HG03025 (cell line): ENCODE measurements around the gene SAMD7.

Experiments
- ATAC-seq: cut with Tn5 transposase; IDR thresholded peaks from one replicate; pipeline ENCODE4 v1.9.1; 2021; ENCODE audit warnings: mild to moderate bottlenecking, moderate library complexity; ENCODE audit not compliant: unreplicated experiment, low FRiP score

Gene SAMD7

DNA sequence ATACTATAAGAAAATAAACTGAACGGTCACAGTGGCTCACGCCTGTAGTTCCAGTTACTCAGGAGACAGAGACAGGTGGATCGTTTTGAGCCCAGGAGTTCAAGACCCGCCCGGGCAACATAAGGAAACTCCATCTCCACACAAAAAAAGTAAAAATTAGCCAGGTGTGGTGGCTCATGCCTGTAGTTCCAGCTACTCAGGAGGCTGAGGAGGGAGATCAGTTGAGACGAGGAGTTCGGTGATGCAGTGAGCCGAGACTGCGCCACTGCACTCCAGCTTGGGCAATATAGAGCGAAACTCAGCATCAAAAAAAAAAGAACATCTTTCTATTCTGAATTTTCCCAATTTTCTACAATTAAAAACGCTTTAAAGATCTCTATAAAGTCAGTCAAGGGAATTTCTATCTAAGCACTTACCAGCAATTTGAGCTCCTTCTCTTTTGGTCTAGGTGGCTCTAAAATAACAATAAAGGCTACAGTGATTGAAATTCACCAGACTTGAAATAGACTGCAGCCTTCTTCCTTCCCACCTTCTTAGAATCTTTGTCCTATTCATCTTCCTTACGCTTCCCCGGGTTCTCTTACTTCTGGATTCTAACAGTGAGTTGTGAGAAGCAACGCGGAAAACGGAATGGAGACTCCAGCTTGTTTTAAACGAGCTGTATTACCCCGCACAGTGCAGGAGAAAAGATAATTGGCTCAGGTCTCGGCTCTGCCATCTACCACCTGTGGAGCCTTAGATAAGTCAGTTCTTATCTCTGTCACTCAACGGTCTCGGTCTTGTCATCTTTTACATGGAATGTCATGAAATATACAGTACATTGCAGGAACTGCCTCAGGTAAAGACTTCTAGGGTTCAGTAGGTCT, 54.4 kb downstream of the SAMD7 start:
- peak; percentile 23 for ATAC-seq

DNA sequence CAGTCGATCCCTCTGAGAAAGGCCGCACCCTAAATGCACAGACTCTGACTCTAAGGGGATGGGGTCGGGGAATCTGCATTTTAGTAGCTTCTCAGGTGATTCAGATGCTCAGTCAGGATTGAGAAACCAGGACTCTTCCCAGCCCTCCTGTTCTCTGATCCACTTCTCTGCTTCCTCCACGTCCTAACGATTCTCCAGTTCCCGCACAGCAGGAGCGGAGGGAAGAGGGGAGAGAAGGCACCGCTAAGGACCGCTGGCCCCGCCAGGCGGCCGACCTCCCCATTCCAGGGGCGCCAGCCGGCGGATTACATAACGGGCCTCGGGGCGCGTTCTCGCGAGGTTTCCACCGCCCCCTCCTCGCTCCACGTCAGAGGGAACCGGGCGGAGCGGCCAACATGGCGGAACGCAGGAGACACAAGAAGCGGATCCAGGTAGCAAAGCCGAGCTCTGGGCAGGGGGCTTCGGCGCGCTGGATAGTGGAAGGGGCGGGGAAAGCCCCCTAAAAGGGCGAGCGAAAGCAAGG, 55.1 kb downstream of the SAMD7 start, which contains the start of gene SEC62:
SEC62 (plus strand) TSS at position 380 of the 523 bp plus-strand sequence; CDS start at position 396, 16 bp downstream.
- peak; percentile 77 for ATAC-seq

DNA sequence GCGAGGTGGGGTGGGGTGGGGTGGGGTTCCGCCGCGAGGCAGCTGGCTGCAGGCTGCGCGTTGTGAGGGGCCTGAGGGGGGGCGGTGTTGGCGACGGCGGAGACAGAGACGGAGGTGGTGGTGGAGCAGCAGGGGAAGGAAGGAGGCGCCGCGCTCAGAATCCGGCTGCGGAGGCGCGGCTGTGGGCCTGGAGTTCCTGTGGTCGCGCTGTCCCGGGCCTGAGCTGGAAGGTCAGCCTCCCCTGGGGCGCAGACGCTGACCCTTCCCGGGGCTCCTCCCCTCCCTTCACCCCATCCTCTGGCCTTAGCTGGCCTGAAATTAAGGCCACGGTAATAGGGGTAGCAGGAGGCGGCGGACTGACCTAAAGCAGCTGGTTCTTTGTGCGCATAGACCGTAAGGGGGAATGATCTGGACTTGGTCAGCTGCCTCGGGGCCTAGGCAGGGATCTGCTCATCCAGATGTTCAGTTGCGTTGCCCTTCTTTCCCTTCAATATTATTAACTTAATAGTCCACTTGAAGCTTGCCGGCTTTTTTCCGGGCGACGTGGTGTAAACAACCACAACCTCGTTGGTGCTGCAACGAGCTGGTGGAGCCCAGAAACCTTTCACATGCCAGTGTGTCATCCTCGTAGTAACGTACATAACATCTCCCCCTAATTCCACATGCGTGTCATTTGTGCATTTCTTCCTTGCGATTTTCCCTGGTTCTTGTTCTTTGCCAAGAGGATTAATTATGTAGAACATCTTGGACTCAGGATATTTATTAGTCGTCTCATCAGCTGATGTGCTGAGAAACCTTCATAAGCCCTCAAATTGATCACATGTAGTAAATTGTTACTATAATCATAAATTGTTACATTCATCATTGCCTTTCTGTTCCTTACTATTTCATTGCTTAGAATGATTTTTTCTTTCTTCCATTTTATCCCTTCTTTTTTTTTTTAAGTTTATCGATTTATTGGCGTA, 55.9 kb downstream of the SAMD7 start:
- ATAC-seq: peak; percentile 37

DNA sequence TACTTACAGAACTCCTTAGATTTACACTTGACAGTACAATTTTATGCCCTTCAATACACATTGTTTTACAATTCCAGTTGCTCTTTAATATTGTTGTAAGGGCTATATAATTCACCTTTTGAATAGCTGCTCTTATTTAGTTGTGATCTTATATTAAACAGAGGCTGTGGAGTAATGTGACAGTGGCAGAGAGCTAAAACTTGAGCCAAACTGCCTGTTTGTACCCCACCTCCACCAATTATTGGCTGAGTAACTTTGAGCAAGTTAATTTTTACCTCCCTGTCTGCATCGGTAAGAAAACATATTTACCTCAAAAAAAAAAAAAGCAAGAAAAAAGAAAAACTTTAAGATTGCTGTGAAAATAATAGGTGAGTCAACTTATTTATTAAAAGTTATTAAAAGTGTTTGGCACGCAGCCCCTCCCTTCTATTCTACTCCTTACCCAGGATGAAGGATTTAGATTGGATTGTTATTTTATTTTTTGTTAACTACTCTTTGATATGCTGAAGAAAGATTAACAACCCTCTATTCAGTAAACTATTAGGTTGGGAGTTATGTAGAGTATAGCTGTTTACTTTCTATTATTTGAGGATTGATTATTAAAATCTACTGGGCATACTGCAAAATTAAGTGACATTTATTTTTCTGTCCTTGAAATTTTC, 57.0 kb downstream of the SAMD7 start:
- ATAC-seq: no peak

DNA sequence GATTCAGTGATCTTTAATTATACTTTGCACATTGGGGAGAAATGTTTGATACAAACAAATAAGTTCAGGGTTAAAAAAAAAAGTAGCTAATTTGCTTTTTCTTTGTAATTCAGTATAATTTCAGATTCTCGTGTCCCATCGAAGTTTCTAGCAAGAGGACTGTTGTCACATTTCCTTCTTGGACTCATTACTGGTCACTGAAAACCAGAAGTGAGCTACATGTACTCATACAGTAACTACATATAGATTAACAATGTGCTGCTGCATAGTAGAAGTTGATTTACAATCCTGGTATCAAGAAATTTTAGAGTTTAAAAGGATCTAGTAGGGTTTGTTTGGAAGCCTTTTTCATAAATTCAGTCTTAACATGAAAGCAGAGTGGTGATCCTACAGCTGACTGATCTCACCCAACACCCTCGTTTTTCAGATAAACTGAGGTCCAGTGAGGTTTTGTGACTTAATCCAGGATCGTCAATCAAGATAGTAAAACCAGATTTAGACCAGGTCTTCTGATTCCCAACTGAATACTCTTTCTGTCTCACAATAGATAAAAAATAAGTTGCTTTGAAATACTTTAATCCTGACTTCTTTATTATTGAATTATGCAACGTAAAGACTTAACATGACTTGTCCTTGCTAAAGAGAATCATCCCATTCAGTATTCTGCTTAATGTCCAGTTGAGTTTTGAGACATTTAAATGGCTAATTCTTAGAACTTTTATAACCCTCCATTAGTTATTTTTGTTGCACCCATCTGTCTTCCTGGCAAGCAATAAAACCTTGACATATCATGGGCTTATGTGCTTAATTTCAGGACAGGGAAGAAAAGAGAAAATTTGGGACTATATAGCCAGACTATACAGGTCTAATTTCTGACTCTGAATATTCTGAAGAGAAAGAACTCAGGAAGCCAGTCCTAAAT, 58.1 kb downstream of the SAMD7 start:
- ATAC-seq: no peak

DNA sequence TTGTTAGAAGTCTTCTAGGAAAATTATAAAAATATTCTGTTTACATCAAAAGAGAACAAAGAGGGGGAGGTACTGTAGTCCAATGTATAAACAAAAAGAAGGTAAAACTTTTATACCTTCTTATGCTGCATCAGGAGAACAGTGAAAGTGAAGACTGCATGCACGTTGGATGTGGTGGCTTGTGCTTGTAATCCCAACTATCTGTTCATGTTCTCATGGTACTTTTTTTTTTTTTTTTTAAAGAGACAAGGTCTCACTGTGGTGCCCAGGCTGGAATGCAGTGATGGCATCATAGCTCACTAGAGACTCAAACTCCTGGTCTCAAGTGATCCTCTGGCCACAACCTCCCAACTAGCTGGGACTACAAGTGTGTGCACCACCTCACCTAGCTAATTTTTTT, 59.5 kb downstream of the SAMD7 start:
- ATAC-seq: no peak

DNA sequence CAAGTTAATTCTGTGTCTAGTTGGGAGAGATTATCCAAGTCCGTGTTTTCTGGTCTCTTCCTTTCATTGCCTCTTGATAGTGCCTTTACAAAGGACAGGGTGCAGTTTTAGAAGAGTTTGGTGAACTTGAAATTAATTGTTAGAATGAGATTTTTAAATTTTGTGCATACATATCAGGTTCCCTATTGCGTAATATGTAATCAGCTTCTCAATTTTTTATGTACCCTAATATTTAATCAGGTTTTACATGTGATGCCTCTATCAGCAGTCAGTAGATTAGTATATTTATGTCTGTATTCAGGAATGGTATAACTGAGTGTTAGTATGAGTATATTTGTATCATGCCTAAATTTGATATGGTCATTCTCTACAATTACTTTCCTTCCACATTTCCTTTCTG, 60.1 kb downstream of the SAMD7 start:
- ATAC-seq: no peak

DNA sequence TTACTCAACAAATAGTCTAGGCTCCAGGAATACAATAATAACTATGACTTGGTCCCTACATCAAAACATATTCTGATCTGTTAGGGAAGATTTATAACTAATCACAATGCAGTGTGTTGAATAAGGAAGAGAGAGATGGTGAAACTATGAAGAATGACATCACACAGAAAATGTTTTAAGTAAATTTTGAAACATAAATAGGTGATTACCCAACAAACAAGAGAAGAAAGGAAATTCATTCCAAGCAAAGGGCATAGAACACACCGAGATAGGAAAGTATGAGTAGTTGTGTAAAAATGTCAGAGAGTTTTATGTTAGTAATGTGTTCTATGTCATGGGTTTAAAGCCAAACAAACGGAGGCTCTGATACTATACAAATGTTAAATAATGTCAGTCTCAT, 68.7 kb downstream of the SAMD7 start:
- ATAC-seq: no peak

DNA sequence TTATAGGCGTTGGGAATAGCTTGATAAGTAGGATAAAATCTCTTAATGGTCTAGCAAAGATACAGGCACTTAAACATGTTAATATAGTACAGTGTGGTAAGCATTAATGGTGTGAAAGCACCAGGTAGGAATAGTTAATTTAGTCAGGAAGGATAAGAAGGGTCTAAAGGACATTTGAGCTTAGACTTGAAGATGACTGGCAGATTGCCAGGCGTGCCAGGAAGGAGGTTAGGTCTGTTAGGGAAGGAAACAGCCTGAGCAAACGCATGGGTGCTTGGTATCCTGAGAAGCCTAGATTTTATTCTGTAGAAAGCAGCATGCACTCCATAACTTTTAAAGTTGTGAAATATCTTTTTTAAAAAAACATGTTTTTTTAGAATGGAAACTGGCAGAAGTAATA, 72.9 kb downstream of the SAMD7 start:
- ATAC-seq: no peak
